Hepatocyte (in vitro differentiated cells): Measurements from ENCODE around the gene ARMH2.

ENCODE experiments used
- EZH2 ChIP-seq: fragments of 200-600 bp; sonication (generic); IDR thresholded peaks from 2 replicates; pipeline ENCODE4 v1.6.1; 2016; ENCODE audit warnings: antibody characterized with exemption, mild to moderate bottlenecking, borderline replicate concordance
- TF ChIP-seq, protein P1 (sequence below): fragments of 200-600 bp; sonication (generic); IDR thresholded peaks from 2 replicates; pipeline ENCODE4 v1.5.1; 2016; ENCODE audit warnings: antibody characterized with exemption, mild to moderate bottlenecking; ENCODE audit not compliant: poor library complexity

DNA sequence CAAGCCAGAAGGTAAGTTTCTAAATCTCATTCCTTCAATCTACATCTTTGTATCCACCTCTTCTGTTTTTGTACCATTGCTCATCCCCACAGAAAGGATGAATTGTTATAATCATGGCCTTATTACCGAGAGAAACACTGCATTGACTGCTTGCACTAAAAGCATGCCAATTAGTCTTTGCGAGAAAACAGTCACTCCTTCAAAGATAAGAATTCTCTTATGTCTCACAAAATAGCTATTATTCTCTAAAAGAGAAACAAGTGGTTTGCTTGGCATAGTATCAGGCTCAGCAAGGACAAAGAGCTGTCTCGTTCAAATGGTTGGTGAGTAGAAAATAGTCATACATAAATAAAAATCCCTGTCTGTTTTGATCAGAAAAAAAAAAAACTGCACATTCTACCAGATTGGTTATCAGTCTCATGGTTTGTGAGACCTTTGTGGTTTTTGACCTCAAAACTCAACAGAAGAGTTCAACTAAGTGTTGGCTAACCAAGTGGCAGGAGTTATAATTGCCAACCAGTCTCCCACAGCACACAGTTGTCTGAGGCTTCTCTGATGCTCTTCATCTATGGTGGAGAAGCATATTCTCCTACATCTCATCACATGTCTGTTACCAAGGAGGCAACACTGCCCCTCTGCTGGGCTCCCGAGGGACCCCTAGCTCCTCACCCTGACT lies 35.1 kb upstream of the ARMH2 start:
- no peak for TF ChIP-seq EZH2
- TF ChIP-seq, protein P1, sequence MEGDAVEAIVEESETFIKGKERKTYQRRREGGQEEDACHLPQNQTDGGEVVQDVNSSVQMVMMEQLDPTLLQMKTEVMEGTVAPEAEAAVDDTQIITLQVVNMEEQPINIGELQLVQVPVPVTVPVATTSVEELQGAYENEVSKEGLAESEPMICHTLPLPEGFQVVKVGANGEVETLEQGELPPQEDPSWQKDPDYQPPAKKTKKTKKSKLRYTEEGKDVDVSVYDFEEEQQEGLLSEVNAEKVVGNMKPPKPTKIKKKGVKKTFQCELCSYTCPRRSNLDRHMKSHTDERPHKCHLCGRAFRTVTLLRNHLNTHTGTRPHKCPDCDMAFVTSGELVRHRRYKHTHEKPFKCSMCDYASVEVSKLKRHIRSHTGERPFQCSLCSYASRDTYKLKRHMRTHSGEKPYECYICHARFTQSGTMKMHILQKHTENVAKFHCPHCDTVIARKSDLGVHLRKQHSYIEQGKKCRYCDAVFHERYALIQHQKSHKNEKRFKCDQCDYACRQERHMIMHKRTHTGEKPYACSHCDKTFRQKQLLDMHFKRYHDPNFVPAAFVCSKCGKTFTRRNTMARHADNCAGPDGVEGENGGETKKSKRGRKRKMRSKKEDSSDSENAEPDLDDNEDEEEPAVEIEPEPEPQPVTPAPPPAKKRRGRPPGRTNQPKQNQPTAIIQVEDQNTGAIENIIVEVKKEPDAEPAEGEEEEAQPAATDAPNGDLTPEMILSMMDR, result no peak
